CD4-positive, alpha-beta T cell treated with Interleukin-12 subunit alpha and Interleukin-12 subunit beta, for 1 hour (primary cell): ENCODE measurements around the gene RASAL3.
A peak's percentile ranks its signal among the peaks of the same experiment; 100 is the strongest.
"Not testable (repeated sequence)": the region's sequence is repeated elsewhere in the genome, so short reads cannot be mapped to it uniquely, and the experiment has no call there.

ENCODE experiments used
- DNase-seq: peaks from one replicate; pipeline ENCODE4 v3.0.0-alpha.2; 2020

The RASAL3 gene

DNA sequence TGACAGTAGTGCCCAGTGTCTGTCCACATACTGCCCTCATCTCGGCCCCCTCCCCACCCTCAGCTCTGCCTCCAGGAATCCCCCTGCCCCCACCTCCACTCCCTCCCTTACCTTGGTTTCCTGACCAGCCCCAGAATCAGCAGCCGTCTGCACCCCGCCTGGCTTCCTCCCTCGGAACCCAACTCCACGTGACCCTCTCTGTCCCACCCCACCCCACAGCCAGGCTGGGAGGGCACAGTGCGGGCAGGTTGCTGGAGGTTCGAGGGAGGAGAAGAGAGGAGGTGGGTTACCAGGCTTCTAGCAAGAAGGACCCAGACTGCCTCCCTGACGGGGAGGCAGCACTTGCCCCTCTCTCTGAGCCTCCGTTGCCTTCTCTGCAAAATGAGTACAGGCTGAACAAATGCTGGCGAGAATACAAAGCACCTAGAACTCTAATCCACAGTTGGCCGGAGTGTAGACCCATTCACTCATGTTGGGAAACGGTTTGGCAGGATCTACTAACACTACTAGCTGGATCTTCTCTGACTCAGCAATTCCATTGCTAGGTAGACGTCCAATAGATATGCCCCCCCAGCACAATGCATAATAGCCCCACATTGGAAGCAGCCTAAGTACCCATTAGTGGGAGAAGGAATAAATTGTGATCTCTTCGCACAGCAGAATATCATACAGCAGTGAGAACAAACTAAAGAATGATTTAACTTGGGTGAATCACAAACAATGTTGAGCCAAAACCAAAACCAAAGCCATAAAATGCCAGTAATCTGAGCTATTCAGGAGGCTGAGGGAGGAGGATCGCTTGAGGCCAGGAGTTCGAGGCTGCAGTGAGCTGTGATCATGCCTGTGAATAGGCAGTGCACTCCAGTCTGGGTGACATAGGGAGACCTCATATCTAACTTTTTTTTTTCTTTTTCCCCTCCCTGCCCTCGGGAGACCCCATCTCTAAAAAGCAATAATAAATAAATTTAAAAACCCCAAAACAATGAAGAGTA is at the start of gene RASAL3:
Gene RASAL3 (minus strand): TSS at position 151 of the 992 bp plus-strand sequence. CDS start 186 bp downstream, outside the sequence.
- DNase-seq, result peak; percentile 77

DNA sequence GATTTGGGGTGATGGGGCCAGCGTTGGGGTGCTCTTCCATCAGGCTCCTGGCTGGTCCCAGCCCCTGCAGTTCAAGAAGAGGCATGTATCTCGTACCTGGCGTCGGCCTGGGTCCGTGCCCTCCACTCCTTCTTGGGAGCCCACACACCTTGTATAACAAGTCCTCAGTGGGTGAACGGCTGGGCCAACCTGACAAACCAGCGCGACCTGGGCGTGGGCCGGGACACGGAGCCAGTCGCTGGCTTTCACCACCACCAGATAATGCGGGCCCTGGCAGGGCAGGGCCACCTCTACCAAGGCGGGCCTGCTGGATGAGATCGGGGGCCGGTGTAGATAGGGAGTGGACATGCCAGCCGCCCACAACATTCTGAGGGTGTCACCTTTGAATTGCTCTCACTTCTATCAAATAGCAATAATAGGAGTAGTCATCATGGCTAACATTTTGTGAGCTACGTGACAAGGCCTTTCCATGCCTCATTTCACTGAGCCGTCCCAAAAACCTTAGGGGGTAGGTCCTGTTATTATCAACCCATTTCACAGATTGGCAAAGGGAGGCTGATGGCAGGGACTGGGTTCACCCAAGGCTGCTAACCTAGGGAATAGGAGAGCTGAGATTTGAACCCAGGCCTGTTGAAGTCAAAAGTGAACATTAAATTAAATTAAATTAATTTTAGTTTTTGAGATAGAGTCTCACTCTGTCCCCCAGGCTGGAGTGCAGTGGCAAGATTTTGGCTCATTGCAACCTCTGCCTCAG is 47.5 kb upstream of the RASAL3 start:
- no peak for DNase-seq

DNA sequence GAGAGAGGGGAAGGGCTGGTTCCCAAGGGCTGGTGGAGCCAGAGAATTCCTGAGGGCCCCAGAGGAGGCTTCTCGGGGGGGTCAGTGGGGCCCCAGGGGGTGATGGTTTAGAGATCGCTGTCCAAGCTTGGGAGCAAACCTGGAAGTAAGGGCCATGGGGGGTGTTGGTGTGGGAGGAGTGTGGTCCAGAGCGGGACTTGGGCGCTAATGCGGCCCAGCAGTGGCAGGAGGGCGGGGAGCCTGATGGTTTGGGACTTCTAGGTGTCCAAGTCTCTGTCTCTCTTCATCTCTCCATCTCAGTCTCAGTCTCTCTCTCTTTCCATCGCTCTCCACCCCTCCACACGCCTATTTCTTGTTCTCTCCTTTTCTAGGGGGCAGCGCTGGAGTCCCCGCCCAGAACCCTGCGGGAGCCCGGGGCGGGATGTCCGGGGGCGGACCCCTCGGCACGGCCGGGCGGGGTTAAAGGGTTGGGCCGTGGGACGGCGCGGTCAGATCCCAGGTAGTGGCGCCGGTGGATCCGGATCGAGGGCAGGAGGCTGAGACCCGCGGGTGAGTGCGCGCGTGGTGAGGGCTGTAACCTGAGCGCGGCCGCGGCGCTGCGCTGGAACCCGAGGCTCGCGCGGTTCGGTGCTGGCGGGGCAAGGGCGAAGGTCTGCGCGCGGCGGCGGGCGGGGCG is 43.8 kb upstream of the RASAL3 start, which contains the start of gene CYP4F22:
Gene CYP4F22 (plus strand): TSS at position 491 of the 676 bp plus-strand sequence. CDS start 16,812 bp downstream, outside the sequence.
- peak; percentile 9 for DNase-seq

DNA sequence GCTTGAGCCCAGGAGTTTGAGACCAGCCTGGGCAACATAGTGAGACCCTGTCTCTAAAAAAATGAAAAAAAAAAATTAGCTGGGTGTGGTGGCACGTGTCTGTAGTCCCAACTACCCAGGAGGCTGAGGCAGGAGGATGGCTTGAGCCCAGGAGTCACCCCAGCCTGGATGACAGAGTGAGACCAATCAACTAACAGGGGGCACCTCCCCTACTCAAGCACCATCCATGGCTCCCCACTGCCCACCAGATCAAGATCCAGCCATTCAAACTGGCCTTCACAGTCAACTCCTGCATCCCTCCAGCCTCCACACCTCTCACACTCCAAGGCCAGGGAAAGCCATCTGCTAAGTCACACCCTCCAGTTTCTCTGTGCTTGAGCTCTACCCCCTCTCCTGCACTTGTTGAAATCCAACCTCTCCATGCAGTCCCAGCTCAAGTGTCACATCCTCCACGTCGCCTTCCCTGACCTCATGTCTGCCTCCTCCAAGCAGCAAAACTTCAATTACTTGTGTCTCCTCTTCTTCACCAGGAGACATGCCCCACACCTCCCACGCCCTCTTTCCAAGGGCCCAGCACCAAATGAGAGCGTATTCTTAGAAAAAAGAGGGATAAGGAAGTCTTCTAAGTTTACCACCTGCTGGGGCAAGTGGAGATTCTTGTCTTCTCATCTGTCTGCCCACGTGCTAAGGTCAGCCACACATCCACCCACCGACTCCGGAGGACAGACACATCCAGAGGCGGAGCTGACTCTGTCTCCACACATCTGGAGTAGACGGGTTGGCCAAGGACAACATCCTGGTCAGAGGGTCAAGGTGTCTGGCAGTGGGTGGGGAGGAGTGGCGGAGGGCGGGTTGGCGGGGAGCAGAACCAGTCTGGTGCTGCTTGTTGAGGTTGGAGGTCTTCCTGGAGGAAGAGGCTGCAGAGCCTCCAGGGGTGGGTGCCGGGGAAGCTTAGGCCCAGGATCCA is 43.0 kb upstream of the RASAL3 start:
- no peak for DNase-seq

DNA sequence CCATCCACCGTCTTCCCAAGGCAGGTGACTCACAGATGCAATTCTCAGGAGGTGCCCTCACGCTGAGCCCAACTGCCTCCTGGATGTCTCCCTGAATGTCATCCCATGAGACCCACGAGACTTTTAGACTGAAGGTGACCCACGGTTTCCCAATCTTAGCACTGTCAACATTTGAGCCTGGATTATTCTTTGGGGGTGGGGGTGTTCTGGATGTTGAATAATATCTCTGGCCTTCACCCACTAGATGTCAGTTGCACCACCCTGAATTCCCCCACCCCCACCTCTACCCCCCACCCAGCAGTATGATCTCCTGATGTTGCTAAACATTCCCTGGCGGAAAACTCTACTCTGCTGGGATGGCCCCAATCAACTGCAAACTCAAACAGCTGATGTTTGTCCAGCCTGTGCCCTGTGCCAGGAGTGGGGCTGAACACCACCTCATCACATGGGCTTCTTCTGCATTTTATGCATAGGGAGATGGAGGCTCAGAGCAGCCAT is 41.8 kb upstream of the RASAL3 start:
- DNase-seq, result no peak

DNA sequence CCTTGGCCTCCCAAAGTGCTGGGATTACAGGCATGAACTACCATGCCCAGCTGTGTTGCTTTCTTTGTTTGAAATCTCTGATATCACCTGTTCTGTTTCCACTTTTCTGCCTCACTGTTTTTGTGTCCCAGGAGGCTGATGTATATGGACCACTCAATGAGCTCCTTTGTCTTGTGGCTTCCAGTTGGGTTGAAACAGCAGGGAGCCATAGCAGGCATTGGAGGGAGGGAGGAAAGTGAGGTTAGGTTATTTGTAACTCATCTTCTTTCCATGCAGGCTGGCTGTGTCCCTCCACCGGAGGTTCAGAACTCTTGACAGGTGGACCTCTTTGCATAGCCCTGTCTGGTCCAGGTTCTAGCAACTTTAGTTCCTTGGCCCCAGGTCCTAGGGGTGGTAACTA is 37.9 kb upstream of the RASAL3 start:
- DNase-seq, result no peak

DNA sequence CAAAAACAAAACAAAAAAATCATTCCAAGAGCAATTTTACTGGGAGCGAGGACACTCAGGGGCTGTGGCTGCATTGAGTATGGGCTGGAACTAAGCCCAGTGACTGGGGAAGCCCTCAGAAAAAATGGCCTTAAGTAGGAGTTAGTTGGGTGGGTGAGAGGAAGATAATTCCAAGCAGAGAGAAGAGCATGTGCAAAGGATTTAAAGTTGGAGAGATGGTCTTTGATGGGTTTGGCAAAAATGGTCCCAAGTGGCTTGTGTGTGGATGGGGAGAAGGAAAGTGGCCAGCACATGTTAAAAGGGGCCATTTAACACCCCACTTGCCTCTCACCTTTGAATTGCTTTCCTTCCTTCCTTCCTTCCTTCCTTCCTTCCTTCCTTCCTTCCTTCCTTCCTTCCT is 37.3 kb upstream of the RASAL3 start:
- DNase-seq, result no peak

DNA sequence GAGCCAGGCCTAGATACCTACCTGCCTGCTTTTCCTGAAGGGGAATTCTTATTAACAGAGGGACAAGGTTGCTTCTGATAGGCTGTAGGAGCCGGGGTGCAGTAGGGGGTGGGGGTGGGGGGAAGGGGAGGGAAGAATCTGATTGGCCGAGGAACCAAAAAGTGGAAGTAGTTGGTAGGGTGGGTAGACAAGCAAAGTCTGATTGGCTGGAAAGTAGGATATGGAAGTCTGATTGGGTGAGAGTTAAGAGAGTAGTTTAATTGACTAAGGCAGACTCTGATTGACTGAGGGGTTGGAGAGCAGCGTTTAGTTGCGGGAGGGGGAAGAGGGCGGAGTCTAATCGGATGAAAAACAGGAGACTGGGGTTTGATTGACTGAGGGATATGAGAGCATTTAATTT is 34.6 kb upstream of the RASAL3 start:
- DNase-seq, result no peak

DNA sequence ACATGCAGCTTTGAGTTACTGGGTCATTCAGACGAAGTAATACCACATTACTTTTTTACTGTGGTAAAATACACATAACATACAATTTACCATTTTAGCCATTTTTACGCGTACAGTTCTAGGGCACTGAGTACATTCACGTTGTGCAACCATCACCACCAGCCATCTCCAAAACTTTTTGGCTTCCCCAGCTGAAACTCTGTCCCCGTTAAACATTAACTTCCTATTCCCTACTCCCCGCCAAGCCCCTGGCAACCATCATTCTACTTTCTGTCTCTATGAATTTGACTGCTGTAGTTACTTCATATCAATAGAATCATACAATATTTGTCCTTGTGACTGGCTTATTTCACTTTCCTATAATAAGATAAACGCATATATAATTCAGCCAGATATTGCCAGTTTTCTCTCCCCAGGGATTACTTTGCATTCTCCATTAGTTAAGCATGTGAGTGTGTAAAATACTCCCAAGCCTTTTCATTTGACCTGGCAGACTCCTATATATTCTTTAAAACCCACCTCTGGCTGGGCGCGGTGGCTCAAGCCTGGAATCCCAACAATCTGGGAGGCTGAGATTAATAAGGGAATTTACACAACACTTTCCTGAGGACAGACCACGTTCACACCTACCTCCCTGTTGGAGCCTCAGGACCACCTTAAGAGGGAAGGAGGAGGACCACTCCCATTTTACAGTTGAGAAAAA is 34.0 kb upstream of the RASAL3 start:
- DNase-seq, result no peak

DNA sequence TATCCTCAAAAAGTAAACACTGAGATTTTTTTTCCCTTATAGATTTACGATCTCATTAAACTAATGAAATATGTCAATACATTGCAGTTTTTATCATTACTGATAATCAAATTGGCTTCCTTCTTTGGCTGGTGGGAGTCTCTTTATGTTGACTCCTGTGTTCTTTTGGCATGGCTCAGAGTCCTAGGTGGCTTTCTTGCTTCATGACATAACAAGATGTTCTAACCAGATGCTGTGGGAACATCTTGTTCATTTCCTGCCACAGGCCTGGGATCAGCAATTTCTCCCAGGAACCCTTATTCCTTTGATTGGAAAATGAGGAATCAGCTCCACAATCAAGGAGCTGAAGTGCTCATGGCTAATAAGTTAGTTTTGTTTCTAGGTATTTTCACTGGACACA is 30.8 kb upstream of the RASAL3 start:
- no peak for DNase-seq

DNA sequence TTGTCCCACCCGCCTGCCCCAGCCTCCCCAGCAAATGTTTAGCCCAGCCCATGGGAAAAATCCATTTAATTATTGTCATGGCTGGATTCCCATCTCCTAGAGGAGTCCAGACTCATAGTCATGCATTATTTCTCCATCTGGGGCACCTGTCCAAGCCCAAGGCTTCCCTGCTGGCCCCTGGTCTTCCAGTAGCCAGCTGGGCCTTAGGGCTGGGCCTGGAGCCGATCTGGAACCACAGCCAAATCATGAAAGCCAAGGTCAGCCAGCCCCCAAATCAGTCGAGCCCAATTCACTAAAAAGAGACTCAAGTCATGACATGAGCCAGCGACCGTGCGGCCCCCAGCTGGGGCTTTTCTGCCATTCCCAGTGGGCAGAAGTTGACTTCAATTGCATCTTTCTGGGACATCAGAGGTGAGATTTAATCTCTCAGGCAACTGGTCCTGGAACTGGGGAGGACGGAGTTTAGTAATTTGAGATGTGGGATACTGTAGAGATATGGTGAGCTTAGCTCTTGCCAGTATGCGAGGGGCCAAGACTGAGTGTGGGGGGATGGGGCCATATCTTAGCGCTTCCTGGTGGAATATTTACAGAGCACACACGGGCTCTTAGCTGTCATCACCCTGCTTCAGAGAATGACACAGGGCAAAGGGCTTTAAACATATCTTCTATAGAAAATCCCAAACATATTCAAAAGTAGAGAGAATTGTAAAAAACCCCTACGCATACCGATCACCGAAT is 24.3 kb upstream of the RASAL3 start:
- no peak for DNase-seq

DNA sequence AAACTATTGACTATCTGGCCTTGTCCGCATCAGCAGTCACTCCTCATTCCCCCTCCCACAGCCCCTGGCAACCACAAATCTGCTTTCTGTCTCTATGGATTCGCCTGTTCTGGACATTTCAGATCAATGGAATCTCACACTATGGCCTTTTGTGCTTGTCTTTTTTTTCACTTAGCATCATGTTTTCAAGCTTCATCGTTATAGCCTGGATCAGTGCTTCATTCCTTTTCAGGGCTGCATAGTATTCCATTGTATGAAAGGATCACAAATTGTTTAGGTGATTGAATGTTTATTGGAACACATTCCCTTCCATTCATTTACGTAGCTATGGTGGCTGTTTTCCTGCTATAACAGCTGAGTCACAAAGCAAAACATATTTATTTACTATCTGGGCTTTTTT is 22.7 kb upstream of the RASAL3 start:
- DNase-seq, result no peak

DNA sequence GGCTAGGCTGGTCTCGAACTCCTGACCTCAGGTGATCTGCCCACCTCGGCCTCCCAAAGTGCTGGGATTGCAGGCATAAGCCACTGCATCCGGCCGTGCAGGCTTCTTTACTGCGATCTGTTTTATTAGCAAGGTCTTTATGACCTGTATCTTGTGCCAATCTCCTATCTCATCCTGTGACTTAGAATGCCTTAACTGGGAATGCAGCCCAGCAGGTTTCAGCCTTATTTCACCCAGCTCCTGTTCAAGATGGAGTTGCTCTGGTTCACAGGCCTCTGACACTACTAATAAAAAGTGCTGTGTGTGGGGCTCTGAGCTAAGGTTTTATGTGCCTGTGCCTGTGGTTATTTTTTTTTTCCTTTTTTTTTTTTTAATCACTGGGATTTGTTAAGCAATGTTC is 21.4 kb upstream of the RASAL3 start:
- not testable (repeated sequence) for DNase-seq

DNA sequence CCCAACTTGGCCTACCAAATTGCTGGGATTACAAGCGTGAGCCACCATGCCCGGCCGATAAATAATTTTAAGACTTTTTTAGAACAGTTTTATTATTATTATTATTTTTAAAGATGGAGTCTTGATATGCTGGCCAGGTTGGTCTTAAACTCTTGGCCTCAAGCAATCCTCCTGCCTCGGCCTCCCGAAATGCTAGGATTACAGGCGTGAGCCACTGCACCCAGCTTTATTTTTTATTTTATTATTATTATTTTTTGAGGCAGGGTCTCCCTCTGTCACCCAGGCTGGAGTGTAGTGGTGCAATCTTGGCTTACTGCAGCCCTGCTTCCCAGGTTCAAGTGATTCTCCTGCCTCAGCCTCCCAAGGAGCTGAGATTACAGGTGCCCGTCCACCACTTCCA is 16.7 kb upstream of the RASAL3 start:
- DNase-seq, result not testable (repeated sequence)

DNA sequence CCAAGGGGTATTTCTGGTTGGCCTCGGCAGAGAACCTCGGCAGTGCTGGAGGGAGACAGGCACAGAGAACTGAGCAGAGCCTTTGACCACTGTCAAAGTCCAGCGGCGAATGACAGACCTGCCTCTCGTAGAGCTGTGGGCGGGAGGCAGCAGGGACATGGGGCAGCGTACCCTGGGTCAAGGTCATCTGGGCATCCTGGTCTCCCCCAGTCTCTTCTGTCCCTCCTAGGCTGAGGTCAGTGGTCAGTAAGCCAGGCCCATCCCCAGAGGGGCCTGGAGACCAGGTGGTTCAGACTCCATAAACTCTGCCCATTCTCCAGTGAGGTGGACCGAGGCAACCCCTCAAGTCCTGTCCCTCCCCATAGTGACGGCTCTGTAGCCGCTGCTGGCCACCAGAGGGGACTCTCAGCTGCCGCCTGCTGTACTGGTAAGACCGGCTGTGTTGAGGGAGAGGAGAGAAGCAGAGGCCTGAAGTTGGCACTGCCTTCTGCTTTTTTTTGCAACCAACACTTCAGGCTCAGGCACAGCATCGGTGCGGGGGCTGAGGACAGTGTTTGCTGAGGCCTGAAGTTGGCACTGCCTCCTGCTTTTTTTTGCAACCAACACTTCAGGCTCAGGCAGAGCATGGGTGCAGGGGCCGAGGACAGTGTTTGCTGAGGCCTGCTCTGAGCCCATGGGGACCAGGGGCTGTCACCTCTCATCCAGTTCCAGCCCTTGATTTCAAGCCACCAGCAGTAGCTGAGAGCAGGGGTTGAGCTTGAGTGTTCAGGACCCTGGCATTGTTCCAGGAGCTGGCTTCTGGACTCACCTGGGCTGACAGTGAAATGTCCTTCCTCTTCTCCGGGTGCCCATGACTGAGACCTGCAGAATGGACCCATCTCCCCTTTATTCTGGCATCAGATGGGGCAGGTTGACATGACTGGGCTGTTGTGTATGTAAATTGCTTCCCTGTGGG is 15.3 kb upstream of the RASAL3 start, which contains the start of gene PGLYRP2:
Gene PGLYRP2 (minus strand): TSS at position 111 of the 955 bp plus-strand sequence. CDS start 130 bp downstream, outside the sequence.
- no peak for DNase-seq

DNA sequence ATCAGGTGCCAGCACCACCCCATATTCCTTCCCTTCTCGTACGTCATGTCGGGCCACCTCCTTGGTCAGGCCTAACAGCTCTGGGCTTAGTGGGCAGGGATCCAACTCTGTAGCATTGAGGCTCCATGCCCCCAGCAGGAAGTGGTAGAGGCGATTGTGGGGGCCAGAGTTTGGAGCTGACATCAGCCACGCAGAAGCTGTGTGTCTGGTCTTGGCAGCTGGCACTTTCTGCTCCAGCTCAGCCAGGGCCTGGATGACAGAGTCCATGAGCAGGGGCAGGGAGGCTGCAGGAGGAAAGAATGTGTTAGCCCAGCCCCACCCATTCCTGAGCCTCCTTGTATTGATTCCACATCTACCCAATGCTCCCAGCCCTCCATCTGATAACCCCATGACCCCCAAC is 12.0 kb upstream of the RASAL3 start:
- no peak for DNase-seq

DNA sequence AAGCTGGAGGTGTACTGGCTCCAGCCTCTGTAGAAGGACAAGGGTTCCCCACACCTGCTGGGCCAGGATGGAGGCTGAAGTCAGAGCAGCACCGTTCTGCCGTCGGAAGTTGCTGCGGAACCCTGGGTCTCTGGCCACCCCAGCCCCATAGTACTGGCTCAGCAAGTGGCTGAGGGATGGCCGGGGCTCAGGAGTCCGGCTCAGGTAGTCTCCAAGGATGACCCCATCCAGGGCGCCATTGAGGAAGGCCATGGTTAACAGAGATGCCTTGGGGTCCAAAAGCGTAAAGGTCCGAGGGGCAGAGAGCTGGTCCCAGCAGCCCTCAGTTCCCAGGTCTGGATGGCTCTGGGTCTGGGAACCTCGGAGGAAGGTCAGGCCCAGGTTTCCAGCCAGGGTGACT is 11.3 kb upstream of the RASAL3 start:
- no peak for DNase-seq

DNA sequence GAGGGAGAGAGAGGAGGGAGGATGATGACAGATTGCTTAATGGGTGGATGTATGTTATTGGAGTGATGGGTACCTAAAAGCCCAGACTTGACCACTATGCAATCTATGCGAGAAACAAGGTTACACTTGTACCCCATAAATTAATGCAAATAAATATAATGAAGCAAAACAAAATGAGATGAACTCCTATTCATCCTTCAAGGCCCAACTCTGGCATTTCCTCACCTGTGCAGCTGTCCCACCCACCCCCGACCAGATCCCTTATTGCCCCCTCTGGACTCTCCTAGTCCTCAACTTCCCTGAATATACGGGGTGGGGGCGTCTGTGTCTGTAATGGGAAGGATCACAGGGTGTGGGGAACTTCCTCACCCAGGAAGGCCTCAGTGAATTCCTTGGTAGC is 10.8 kb upstream of the RASAL3 start:
- no peak for DNase-seq

DNA sequence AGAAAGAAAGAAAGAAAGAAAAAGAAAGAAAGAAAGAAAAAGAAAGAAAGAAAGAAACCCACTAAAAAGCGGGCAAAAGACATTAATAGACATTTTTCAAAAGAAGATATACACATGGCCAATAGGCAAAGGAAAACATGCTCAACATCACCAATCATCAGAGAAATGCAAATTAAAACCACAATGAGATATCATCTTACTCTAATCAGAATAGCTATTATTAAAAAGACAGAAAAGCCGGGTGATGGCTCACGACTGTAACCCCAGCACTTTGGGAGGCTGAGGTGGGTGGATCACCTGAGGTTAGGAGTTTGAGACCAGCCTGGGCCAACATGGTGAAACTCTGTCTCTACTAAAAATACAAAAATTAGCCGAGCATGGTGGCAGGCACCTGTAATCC is 9.5 kb upstream of the RASAL3 start:
- DNase-seq, result not testable (repeated sequence)
